NCI-H774 (cell line): ENCODE measurements around the gene DMD.
"Not testable (repeated sequence)": the region's sequence is repeated elsewhere in the genome, so short reads cannot be mapped to it uniquely, and the experiment has no call there.

ENCODE experiments used
- DNase-seq: peaks from one replicate; lab custom pipeline; 2025; lab: John Stamatoyannopoulos, UW

DMD gene

DNA sequence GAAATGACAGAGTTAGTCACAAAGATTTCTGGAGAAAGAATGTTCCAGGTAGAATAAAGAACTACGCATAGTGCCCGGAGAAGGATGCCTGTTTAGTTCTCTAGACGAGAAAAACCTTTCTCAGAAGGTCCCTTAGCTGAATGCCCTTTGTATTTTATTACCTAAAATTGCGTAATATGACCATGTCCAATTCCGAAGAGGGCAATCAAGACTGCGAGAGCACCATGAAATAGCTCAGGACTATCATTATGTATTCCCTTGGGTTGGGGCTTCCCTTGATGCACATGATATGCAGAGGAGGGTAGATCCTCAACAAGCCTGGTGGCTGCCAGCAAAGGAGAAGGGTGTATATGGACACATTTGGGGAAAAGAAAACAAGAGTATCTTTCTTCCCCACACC is 1781.4 kb downstream of the DMD start:
- no peak for DNase-seq

DNA sequence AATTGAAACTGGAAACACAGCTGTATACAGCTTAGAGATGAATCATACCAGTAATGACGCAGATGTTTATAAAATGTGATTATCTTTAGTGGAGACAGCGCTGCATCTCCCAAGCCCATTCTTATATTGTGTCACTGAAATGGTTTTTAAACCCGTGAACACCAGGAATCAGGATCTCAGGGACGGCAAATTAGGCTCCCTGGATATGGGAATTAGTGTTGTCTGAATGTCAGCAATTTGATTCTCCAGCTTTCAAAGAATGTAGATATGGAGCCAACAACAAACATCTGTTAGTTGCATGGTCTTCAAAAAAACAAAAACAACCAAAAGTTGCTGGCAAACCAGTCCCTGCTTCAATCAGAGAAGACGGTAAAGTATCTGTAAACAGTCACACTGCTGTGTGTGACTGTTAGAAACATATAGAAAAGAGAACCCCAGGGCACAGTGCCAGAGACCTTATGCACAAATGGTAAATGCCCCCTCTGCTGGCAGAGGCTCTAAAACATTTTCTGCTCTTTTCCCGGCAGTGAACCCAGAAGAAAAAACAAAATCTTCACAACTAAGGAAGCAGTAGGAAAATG is 1787.7 kb downstream of the DMD start:
- no peak for DNase-seq

DNA sequence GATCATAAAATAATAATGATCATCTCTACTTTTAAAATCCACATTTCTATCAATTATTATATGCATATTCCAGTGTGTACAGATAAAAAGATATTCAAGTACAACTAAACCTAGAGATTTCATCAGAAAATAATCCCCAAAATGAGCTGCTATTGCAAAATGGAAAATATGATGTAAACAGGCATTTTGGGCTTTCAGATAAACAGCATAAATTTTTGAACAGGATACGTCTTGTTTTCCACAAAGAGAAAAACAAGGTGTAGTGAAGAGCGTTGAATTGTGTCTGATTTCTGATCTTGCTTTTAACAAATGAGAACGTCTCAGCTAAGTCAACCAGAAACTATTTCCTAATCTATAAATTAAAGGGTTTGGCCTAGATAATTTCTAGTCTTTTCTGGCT is 1789.9 kb downstream of the DMD start:
- DNase-seq = no peak

DNA sequence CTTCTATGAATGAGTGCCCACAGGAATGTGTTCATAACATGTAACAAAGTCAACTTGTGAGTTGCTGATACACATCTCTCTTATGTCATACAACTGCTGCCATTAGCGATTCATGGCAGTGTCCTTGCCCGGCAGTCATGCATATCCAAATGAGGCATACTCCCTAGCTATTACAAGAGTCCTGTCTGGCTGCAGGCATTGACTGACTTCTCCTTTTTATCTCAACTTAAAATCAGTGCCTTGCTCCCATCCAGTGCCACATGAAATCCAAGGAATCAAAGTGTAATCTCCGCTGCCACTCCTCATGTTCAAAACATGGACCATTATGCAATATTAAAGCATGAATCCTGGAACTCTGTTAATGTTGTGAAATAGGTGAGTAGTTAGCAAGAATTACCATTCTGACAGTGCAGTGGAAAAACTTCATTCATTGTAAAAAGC is 1790.6 kb downstream of the DMD start:
- DNase-seq = no peak

DNA sequence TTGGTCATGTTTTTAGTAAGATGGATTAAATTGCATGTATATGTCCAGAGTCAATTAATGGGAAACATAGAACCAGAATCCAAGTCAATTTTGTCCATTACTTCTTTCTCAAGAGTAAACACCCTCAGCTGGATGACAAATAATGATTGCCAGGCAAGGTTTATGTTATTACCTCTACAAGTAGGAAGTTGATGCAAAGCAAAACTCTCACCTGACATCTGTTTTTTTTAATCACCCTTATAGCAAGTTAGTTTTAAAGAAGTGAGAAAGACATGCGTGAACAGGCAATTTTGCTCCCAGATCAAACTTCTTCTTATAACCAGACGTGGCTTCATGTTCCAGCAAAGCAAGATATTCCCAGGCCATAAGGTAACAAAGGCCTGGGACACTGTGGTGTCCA is 1791.0 kb downstream of the DMD start:
- no peak for DNase-seq

DNA sequence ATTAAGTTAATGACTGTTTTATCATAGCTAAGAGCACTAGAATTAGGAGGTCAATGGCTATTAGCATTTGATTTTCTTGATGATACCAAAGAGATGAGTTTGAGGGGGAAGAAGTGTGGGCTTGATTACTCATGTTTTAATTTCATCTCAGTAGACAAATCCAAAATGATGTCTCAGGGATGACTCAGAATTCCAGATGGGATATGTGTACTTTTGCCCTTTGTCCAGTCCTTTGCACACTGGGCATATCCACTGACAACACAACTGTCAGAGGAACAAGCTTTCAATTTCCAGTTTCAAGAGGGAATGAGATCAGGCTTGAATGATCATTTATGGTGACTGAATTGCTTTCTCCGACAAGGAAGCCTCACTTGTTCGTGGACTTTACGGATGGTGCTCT is 1814.2 kb downstream of the DMD start:
- no peak for DNase-seq

DNA sequence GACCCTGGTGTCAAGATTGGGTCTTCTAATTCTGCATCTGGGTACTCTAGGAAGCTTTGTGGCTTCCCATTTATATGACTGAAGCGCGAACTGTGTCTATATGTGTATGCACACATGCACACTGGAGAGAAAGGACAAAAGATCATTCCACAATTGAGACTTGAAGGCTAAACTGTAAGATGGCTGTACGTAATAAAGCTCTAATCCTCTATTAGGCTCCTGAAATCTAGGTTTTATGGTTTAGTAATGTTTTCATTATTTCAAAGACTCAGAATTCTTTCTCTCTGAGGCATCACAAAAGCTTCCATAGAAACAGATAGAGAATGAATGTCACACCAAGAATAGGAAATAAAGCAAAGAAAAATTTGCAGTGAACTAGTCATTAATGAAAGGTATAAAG is 1818.8 kb downstream of the DMD start:
- no peak for DNase-seq

DNA sequence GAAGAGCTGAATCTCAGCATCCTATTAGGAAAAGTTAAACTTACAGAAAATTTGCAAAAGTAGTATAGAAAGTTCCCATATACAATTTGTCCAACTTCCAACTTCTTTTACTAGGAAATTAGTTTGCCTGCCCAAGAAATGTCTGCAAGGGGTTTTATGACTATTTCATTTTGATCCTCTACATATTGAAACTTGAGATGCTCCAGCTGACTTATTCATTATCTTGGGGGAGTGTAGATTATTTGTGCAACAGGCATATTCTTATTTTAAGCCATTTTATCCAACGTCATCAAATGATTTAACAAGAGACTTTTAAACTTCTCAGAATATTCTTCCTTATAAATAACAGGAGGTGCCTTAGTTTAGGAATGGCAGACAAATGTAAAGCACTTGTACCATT is 1822.4 kb downstream of the DMD start:
- DNase-seq = no peak

DNA sequence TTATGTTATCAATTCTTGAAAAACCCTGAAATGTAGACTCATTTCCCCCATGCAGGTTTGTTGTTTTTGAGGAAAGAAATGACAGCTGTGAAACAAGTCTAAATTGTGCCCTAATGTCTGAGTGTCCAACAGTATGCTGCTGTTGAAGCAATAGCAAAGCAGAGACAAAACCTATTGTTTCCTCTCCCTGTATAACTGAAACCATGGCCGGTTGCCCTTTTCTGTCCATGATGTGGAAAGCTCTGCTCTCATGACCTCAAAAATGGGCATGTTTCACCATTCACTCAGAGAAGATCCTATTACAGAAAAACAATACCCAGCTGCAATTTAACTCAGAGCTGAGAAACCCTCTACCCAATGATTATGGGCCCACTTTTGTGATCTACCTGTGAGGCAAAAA is 1826.9 kb downstream of the DMD start:
- no peak for DNase-seq

DNA sequence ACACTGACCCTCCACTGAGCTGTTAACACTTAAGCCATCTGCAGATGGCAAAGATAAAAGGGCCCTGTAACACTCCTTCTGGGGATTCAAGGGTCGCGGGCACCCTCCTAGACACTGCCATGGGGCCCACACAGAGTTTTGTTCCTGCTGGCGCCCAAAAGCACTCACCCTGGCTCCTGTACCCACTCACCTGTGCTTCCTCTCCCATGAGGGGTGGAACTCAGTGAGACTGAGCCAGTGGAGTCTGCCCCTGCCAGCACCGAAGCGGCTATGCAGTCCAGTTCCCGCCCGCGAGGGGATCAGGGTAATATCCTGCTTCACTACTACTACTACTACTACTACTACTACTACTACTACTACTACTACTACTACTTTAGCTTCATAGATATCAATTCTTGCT is 1827.4 kb downstream of the DMD start:
- DNase-seq = no peak

DNA sequence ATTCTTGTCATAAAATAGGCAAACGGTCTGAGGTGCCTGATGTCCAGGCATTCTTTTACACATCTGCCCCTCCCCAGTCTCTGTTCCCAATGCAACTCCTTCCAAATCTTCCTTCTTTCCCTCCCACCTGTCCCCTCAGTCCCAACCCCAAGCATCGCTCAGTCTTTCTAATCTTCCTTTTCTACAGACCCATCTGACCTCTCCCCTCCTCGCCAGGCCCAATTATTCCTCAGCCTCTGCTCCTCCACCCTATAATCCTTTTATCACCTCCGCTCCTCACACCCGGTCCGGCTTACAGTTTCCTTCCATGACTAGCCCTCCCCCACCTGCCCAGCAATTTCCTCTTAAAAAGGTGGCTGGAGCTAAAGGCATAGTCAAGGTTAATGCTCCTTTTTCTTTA is 1832.4 kb downstream of the DMD start:
- DNase-seq = not testable (repeated sequence)

DNA sequence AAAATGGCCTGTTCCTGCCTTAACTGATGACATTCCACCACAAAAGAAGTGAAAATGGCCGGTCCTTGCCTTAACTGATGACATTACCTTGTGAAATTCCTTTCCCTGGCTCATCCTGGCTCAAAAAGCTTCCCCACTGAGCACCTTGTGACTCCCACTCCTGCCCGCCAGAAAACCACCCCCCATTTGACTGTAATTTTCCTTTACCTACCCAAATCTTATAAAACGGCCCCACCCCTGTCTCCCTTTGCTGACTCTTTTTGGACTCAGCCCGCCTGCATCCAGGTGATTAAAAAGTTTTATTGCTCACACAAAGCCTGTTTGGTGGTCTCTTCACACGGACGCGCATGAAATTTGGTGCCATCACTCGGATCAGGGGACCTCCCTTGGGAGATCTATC is 1833.5 kb downstream of the DMD start:
- not testable (repeated sequence) for DNase-seq

DNA sequence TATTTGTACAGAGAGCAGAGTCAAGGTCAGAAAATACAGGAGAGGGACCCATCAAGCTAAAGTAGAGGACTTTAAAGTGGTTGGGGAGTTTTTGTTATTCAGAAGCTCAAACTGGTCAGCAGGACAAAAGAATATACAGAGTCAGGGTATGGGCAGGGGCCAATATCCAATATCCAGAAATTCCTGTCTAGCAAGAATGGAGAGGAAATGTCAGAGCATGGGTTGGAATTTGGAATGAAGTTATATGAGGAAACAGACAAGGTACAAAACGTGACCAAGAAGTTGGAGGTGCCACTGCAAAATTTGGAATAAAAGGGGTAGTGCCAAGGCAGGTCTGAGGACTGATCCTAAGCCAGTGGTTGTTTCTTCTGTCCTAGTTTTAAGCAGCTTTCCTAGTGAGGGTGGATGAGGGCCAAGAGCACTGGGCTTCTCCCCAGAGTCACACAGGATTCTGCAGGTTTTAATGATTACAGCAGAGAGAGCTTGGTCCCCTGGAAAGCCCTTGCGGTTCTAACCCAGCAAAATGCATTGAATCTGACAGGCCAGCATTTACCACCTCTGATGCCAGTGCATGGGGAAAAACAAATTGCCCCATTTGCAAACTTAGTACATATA is 1834.8 kb downstream of the DMD start:
- DNase-seq = no peak

DNA sequence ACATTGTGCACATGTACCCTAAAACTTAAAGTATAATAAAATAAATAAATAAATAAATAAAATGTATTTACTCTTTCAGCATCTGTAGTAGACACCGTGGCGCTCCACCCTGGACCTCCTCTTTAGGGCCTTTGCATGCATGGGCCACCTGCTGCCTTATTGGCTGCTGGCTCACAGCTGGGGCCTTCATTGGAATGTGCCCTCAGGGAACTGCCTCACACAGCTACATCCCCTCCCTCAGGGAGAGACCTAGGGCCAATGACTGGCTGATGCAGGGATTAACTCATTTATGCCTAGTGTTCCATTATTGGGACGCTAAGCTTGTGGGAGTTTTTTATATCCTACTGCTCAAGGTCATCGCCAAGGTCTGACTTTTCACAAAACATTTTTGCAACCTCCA is 1836.6 kb downstream of the DMD start:
- no peak for DNase-seq

DNA sequence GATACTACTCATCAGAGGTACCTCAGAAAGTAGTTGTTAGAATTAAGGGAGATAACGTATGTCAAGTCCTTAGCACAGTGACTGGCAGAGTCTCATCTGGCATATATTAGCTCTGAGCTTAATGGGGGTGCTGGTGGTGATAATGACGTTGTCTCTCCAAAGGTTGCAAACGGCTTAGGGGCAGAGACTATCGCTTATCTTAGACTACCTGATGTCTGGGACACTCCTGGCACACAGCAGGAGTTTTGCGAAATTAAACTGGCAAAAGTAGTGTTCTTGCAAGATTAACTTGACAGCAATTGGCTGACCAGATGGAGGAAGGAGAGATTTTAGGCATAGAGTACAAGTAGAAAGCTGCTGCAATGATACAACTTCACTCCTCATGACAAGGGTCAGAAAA is 1839.4 kb downstream of the DMD start:
- no peak for DNase-seq

DNA sequence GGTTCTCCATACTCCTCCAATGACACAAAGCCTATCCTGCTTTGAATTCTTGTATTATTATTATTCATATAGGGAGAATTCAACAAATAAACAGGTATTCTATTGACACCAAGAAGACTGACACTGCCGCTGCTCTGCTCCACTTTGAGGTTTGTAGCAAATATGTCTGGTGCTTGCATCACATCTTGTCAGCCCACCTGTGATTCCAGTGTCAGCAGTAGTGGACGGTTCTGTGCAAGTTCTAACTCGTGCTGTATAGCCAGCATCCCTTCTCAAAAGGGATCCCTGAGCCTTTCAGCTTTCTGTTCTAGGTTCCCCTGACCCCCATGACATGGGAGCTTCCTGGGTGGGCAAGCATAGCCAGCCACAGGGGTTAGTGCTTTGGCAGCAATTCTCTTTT is 1843.5 kb downstream of the DMD start:
- DNase-seq = no peak

DNA sequence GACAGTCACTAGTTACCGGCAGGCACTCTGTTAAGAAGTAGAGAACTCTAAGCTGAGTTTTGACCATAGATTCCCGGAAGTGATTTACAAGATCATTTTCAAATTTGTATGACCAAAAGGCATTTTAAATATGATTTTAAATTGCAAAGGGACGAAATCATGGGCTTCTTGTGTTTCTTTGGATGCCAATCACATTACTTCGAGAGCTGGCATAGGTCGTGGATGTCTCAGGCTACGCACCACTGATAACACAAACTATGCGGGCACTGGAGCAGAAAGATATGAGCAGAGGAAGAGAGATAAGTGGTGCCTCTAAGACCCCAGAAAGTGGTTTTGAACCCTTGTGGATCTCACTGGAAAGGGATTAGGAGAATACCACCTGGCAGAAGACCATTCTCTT is 1845.3 kb downstream of the DMD start:
- DNase-seq = no peak

DNA sequence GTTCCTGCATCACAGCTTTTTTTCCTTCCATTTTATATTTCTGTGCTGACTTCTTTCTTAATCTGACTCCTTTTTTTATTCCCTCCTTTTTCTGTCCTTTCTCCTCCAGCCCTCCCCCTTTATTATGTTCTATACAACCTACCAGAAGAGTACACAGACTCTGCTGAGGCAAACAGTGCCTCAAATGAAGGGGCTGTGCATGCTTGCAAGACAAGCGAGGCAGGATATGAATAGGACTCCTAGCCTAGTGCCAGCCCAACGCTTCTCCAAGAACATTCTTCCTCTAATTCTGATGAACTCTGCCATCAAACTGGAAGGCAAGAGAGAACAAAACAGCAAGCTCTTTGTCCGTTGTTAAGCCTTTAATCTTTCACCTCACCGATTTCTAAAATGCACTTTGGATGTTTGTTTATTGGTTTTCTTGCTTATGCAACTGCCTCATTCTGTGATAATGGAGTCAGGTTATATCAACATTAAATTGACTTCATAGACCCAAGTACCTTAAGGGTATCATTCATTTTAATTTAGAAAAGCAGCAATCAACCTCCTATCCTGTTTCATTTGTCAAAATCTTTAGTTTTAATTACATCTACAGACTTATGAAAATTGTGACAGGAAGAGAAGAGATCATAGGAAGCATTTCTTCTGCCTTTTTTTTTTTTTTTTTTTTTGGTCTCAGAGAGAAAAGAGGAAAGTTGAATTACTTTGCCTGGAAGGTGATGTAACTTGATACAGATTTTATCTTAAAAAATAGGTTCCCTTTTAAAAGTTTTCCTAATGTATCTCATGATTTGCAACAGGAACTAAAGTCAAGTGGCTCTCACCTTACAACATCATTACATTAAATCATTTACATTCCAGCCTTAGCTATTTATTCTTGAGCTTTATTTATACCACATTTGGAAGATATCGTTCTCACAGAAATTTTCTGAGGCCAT is 1854.8 kb downstream of the DMD start:
- no peak for DNase-seq

DNA sequence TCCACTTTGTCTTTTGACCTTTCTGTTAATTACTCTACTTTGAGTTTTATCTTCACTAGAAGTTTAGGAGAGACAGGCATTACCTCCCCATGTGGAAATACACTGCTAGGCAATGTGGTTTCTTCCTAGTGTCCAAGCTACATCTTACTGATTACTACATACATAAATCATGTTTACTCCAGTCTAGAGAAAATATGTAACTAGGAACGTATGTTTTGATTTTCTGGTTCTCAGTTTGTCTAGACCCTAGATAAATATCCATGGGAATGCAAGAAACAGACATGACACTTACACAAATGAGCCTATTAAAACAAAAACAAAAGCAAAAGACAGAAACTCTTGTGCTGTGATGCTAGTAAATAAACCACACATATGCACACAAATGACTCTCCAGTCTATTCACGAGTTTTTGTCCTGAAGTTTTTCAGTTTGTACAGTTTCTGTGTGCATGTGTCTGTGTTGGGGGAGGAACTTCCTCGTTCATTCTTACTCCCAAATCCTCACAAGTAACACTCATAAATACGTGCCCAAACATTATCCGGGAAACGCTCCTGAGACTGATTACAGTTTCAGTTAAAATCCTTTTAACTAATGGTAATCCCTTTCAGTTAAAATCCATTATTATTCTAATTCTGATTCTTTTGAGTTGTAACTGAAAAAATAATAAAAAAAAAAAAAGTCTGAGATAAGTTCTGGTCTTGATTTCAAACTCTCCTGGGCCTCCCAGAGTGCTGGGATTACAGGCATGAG is 1856.0 kb downstream of the DMD start:
- no peak for DNase-seq

DNA sequence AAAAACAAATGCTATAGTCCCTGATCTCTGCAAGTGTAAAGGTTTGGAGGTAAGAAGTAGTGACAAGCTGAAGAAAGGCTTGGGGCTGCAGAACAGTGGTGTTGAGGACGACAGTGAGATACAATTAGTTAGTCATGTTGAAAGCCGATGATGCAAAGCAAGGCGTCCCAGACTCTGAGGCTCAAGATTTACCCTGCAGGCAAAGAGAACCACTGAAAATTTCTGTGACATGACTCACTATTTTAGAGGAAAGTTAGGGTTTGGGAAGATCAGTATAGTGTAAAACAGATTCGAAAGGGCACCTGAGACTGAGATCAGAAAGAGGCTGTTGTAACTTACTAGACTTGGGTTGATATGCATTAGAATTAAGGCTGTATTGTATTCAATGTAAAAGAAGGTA is 1858.3 kb downstream of the DMD start:
- DNase-seq = no peak

DNA sequence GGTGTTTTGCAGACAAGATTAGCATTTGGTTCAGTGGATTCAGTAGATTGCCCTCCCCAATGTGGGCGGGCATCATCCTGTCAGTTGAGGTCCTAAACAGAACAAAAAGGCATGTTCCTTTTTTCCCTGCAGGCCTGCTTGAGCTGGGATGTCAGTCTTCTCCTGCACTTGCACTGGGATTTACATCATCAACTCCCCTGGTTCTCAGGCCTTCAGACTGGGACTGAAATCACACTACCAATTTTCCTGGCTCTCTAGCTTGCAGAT is 1860.6 kb downstream of the DMD start:
- DNase-seq = no peak

DNA sequence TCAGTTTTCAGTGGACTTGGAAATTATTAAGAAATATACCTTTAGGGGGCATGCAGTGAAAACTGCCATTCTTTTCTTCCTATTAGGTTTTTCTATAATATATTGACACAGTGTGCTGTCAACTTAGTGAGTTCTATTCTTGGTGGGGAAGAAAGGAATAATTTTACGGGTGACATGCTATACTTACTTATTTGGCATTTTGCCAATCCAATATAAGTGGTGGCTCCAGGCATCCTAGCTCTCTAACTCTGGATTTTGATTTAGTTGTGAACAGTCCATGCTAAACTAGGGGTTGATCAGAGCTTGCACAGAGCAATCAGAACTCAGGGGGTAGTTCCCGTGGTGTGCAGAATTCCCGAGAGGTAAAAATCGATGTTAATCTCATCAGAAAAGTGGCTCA is 1861.8 kb downstream of the DMD start:
- no peak for DNase-seq

DNA sequence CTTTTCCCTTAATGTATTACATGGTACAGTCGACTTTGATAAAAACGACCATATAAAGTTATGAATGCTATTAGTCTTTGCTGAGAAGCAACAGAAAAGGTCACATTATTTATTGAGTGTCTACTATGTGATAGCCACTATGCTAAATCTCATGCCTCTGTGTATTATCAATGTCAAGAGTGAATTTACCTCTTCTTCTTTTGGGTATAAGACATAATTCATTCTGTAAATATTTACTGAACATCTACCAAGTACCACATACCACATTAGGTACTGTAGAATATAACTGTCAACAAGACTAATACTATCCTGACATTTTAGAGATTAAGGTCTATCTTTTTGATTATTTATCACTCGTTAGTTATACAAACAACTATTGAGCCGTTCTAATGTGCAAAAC is 1870.8 kb downstream of the DMD start:
- no peak for DNase-seq
